KOPT-K1 (cell line): ENCODE measurements around the gene ALDH4A1.

ENCODE experiments used
- H3K27ac ChIP-seq: fragments of 200-600 bp; sonication (generic); 2 replicates; pipeline ENCODE4 v1.5.1; 2016; ENCODE audit warnings: antibody characterized with exemption, mild to moderate bottlenecking, low read depth, low read length; ENCODE audit not compliant: poor library complexity, severe bottlenecking
- H3K36me3 ChIP-seq: fragments of 200-600 bp; sonication (generic); 2 replicates; pipeline ENCODE4 v1.5.1; 2017; ENCODE audit warnings: antibody characterized with exemption, mild to moderate bottlenecking, low read length, moderate library complexity; ENCODE audit not compliant: insufficient read depth
- H3K9me3 ChIP-seq: fragments of 200-600 bp; sonication (generic); 2 replicates; pipeline ENCODE4 v1.5.1; 2017; ENCODE audit warnings: antibody characterized with exemption, low read length, mild to moderate bottlenecking; ENCODE audit not compliant: insufficient read depth, poor library complexity, severe bottlenecking

ALDH4A1 gene

GRCh38 chr1:18942340-18942739 is 40.0 kb upstream of the ALDH4A1 start:
- H3K36me3 ChIP-seq: no peaks in the 10 kb centered on the region
- no peak overlapping the region for H3K27ac ChIP-seq
- H3K9me3 ChIP-seq: no peaks in the 10 kb centered on the region

- Histone ChIP-seq H3K27ac (no peak overlapping the region), H3K9me3 (no peaks in the 10 kb centered on the region), H3K36me3 (no peaks in the 10 kb centered on the region)
Measured at GRCh38 chr1:18941221-18942141, 39.1 kb upstream of the ALDH4A1 start.

- no peaks in the 10 kb centered on the region for H3K36me3 ChIP-seq
- H3K27ac ChIP-seq: no peak overlapping the region
- no peaks in the 10 kb centered on the region for H3K9me3 ChIP-seq
Measured at GRCh38 chr1:18940303-18941020, 38.1 kb upstream of the ALDH4A1 start.

- Histone ChIP-seq H3K36me3 (no peaks in the 10 kb centered on the region), H3K9me3 (no peaks in the 10 kb centered on the region), H3K27ac (no peak overlapping the region)
Measured at GRCh38 chr1:18939398-18940302, 37.3 kb upstream of the ALDH4A1 start.

- no peaks in the 10 kb centered on the region for H3K36me3 ChIP-seq
- no peaks in the 10 kb centered on the region for H3K9me3 ChIP-seq
- no peak overlapping the region for H3K27ac ChIP-seq
Measured at GRCh38 chr1:18938707-18939070, 36.3 kb upstream of the ALDH4A1 start.

GRCh38 chr1:18938008-18938706 is 35.8 kb upstream of the ALDH4A1 start:
- Histone ChIP-seq H3K36me3 (no peaks in the 10 kb centered on the region), H3K9me3 (no peaks in the 10 kb centered on the region), H3K27ac (no peak overlapping the region)

- H3K27ac ChIP-seq: no peak overlapping the region
Measured at GRCh38 chr1:18937539-18937938, 35.2 kb upstream of the ALDH4A1 start.

GRCh38 chr1:18936814-18937481 is 34.6 kb upstream of the ALDH4A1 start:
- Histone ChIP-seq H3K9me3 (no peaks in the 10 kb centered on the region), H3K27ac (no peak overlapping the region), H3K36me3 (no peaks in the 10 kb centered on the region)

More at GRCh38 chr1:18937539-18937938, 35.2 kb upstream of the ALDH4A1 start:
- Histone ChIP-seq H3K9me3 (no peaks in the 10 kb centered on the region), H3K36me3 (no peaks in the 10 kb centered on the region)

GRCh38 chr1:18936471-18936813 is 34.1 kb upstream of the ALDH4A1 start:
- H3K9me3 ChIP-seq: no peaks in the 10 kb centered on the region
- no peak overlapping the region for H3K27ac ChIP-seq
- H3K36me3 ChIP-seq: no peaks in the 10 kb centered on the region

GRCh38 chr1:18934205-18935000 is 32.0 kb upstream of the ALDH4A1 start:
- Histone ChIP-seq H3K9me3 (no peaks in the 10 kb centered on the region), H3K36me3 (no peaks in the 10 kb centered on the region), H3K27ac (no peak overlapping the region)

- Histone ChIP-seq H3K9me3 (no peaks in the 10 kb centered on the region), H3K27ac (no peak overlapping the region), H3K36me3 (no peaks in the 10 kb centered on the region)
Measured at GRCh38 chr1:18932879-18933278, 30.5 kb upstream of the ALDH4A1 start.

- Histone ChIP-seq H3K9me3 (no peaks in the 10 kb centered on the region), H3K27ac (no peak overlapping the region), H3K36me3 (no peaks in the 10 kb centered on the region)
Measured at GRCh38 chr1:18932387-18932786, 30.0 kb upstream of the ALDH4A1 start.

- Histone ChIP-seq H3K27ac (no peak overlapping the region), H3K9me3 (no peaks in the 10 kb centered on the region), H3K36me3 (no peaks in the 10 kb centered on the region)
Measured at GRCh38 chr1:18931730-18932129, 29.4 kb upstream of the ALDH4A1 start.
